GM12864 (cell line): ENCODE measurements around the gene TFB1M.
A peak's percentile ranks its signal among the peaks of the same experiment; 100 is the strongest.

Source experiments
- DNase-seq: peaks from one replicate; pipeline ENCODE4 v3.0.0-alpha.2; 2011; ENCODE audit warnings: low read depth
- H3K4me3 ChIP-seq: 2 replicates; pipeline ENCODE4 v1.5.1; 2011; ENCODE audit warnings: mild to moderate bottlenecking, low read depth, low read length, control low read depth
- TF ChIP-seq, protein P1 (sequence below): IDR thresholded peaks from 2 replicates; pipeline ENCODE4 v1.5.1; 2011; ENCODE audit warnings: low read depth, mild to moderate bottlenecking, moderate library complexity, low read length, control low read depth, inconsistent platforms; ENCODE audit errors: missing control alignments

The TFB1M gene

DNA sequence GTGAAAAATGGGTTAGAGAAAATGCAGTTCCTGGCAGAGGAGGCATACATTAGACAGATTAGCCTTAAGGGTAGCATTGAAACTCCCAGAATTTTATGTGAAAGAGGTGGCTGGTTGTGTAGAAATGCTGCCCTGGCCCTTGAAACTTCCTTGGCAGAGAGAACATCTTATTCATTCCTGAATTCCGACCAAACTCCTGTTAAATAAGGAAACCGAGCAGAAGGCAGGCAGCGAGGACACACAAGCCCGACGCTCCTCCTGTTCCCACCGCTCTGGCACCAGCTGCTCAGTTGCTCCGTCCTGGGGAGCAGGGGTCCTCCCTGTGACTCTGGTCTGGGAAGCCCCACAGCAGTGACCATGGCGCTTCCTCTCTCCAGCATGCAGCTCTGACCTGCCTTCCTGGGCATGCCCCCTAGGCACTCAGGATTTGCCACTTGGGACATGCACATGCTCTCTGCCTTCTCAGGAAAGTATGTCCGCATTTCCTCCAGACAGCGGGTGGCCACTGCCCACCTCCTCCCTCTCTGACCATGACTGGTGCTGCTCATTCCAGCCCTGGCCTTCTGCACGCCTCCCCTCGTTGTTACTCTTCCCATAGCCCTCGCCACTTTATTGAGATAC, 85.6 kb downstream of the TFB1M start:
- TF ChIP-seq, protein P1, sequence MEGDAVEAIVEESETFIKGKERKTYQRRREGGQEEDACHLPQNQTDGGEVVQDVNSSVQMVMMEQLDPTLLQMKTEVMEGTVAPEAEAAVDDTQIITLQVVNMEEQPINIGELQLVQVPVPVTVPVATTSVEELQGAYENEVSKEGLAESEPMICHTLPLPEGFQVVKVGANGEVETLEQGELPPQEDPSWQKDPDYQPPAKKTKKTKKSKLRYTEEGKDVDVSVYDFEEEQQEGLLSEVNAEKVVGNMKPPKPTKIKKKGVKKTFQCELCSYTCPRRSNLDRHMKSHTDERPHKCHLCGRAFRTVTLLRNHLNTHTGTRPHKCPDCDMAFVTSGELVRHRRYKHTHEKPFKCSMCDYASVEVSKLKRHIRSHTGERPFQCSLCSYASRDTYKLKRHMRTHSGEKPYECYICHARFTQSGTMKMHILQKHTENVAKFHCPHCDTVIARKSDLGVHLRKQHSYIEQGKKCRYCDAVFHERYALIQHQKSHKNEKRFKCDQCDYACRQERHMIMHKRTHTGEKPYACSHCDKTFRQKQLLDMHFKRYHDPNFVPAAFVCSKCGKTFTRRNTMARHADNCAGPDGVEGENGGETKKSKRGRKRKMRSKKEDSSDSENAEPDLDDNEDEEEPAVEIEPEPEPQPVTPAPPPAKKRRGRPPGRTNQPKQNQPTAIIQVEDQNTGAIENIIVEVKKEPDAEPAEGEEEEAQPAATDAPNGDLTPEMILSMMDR: no peak
- no peak overlapping the region for H3K4me3 ChIP-seq
- no peak for DNase-seq

DNA sequence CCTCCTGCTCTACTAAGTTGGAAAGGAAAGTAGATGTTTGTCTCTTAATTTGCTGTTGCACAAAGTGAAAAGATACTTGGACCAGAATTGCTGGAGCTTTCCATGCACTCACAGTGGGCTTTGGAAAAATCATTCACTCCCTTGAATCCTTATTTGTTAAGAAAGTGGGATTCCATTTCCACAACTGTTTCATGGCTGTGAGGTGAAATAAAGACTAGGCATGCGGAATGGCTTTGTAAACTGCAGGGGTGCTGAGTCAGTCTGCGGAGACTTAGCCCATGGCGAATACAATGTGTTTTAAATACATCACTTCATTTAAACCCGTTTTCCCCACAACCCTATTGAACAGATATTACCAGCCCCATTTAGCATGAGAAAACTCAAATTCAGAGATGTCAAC, 87.2 kb downstream of the TFB1M start:
- no peak overlapping the region for H3K4me3 ChIP-seq
- TF ChIP-seq, protein P1: no peak
- DNase-seq: no peak

DNA sequence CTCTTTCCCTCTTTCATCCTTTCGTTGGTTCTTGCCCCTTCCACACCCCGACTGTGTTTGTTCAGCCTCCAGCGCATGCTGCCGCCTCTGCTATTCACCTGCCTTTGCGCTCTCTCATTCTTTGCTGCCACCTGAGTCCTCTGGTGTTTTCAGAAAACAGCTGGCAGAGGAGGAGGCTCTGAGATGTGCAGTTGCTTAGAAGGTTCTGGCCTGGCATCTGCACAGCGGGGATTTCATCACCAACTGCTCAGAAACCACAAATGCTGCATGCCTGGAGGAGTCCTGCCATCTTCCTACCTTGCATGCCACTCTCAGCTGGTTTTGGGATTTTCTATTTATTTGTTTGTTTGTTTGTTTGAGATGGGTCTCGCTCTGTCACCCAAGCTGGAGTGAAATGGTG, 89.7 kb downstream of the TFB1M start:
- no peak for DNase-seq
- TF ChIP-seq, protein P1: no peak
- H3K4me3 ChIP-seq: no peak overlapping the region

DNA sequence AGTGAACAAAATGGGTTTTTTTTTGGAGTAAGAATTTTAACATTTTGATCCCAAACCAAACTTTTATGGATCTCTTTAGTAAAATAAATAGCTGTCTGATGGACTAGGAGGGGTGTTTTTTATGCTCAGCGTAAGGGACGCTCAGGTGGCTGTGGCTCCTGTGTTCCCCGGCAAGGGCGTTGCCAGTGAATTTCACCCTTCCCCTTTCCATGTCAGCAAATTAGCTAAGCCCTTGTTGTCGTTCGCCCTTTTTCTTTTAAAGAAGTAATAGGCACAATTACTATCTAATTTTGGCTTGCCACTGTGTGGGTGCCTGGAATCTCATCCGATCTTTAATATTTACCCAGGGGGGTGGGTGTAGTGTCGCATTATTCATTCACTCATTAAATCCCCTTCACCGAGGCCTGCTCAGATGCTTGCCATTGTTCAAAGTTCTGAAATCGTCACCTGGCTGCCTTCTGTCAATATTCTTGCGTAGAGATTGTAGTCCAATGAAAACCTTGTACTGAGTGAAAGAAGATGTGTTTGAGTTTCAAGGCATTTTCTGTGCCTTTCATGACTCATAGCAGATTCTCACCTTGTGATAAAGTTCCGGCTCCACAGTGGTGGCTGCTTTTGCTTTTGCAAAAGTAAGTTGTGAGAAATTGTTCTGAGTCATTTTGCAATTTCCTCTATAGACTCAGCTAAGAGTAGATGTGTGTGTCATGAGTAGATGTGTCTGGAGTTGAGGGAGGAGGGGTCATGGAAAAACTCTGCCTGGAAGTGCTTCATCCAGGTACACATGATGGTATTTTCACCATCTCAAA, 90.4 kb downstream of the TFB1M start:
- no peak overlapping the region for H3K4me3 ChIP-seq
- DNase-seq: peak; percentile 82
- TF ChIP-seq, protein P1: no peak

DNA sequence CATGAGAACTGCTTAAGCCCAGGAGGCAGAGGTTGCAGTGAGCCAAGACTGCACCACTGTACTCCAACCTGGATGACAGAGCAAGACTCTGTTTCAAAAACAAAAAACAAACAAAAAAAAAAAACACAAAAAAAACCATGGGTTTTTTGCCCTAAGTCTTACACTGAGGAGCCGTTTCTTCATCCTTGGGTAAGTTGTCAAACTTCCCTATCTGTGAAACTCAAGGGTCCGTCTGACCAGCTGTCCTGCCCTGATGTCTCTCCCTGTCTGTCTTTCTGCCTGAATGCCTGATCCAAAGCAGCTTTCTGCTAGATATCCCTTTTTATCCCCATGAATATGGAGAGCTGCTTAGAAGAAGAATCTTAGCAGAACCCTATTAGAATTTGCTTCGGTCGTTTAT, 91.8 kb downstream of the TFB1M start:
- TF ChIP-seq, protein P1: no peak
- no peak for DNase-seq
- no peak overlapping the region for H3K4me3 ChIP-seq

DNA sequence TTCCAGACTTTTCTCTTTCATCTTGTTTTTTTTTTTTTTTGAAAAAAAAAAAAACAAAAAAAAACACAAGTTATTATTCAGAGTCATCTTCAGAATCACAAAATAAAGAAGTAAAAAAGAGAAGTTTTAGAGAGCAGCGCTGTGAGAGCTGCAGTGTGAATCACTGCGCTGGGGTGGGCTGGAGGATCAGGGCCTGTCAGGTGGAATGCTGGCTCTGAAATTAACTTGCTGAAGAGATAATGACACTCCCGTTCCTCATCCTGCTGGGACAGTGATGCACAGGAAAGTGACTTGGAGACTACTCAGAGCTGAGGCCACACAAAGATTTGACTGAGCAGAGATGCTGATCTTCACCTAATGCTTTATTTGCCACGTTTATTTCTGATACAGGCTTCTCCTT, 93.2 kb downstream of the TFB1M start:
- no peak overlapping the region for H3K4me3 ChIP-seq
- TF ChIP-seq, protein P1: no peak
- DNase-seq: no peak
